Myocyte (in vitro differentiated cells): ENCODE results near the gene CYP27B1. TPM values are rescaled to one million over a fixed set of nuclear protein-coding genes. Genes with fewer than 3 reads are reported as not detected.

ENCODE experiments used
- DNase-seq: peaks from one replicate; pipeline ENCODE4 v3.0.0-alpha.2; 2012; ENCODE audit warnings: low read depth
- total RNA-seq: library from RNA; depleted of rRNA; stranded (reverse); fragments of >200 nt; gene quantifications from 2 replicates; pipeline ENCODE4 v1.2.3, GENCODE V29; 2014

CYP27B1 gene
- total RNA-seq, 1 donor from 2014 or later: 1.2 TPM

- peak; percentile 99 for DNase-seq
Observed at GRCh38 chr12:57751788-57752667, 14.8 kb downstream of the CYP27B1 start, which contains the start of gene CDK4. Gene CDK4 (minus strand): TSS chr12:57752310. CDS start chr12:57751717, 593 bp downstream.

GRCh38 chr12:57751432-57751787 lies 15.5 kb downstream of the CYP27B1 start:
- DNase-seq: no peak

- DNase-seq: no peak
Observed at GRCh38 chr12:57750561-57751431, 16.1 kb downstream of the CYP27B1 start.

GRCh38 chr12:57749061-57749460 lies 17.8 kb downstream of the CYP27B1 start:
- no peak for DNase-seq

GRCh38 chr12:57746025-57746424 lies 20.9 kb downstream of the CYP27B1 start:
- DNase-seq: no peak

GRCh38 chr12:57745485-57745881 lies 21.4 kb downstream of the CYP27B1 start:
- DNase-seq: no peak

- DNase-seq: peak; percentile 99
Observed at GRCh38 chr12:57744777-57745484, 21.9 kb downstream of the CYP27B1 start, which contains the start of gene TSPAN31. Gene TSPAN31 (plus strand): TSS chr12:57745039. CDS start chr12:57745155, 116 bp downstream.

GRCh38 chr12:57744194-57744776 lies 22.6 kb downstream of the CYP27B1 start:
- no peak for DNase-seq

- DNase-seq: no peak
Observed at GRCh38 chr12:57743769-57744168, 23.1 kb downstream of the CYP27B1 start.

GRCh38 chr12:57741844-57742738 lies 24.8 kb downstream of the CYP27B1 start:
- DNase-seq: no peak

GRCh38 chr12:57741413-57741789 lies 25.5 kb downstream of the CYP27B1 start:
- DNase-seq: no peak

GRCh38 chr12:57740656-57741412 lies 26.0 kb downstream of the CYP27B1 start:
- no peak for DNase-seq

- no peak for DNase-seq
Observed at GRCh38 chr12:57739914-57740538, 26.9 kb downstream of the CYP27B1 start.

- no peak for DNase-seq
Observed at GRCh38 chr12:57739387-57739786, 27.5 kb downstream of the CYP27B1 start.

GRCh38 chr12:57738661-57739237 lies 28.1 kb downstream of the CYP27B1 start, which contains the start of gene AGAP2:
Gene AGAP2 (minus strand): TSS chr12:57738742. CDS start chr12:57738246, 496 bp downstream.
- peak; percentile 50 for DNase-seq

GRCh38 chr12:57737467-57738460 lies 29.1 kb downstream of the CYP27B1 start:
- peak; percentile 52 for DNase-seq
